Stomach (tissue), 4 donors: ENCODE data around the gene DENND6A.

Experiments used
- POLR2A ChIP-seq, 4 donors: fragments of 450-650 bp; IDR thresholded peaks; one replicate each; pipeline ENCODE4 v1.6.1; 2016; ENCODE audit warnings: antibody characterized with exemption in 4 of 4, control low read depth in 2 of 4, mild to moderate bottlenecking in 1 of 4, moderate library complexity in 1 of 4
- POLR2AphosphoS5 ChIP-seq, 3 donors: sonication (generic); formaldehyde crosslinking; IDR thresholded peaks; one replicate each; pipeline ENCODE4 v1.6.1; 2016; ENCODE audit warnings: antibody characterized with exemption in 3 of 3
- TF ChIP-seq, protein P1 (sequence below), 7 experiments: fragments of 450-650 bp in 4 of 7; fragments of 200-600 bp in 3 of 7; sonication (generic) in 3 of 7; IDR thresholded peaks; one replicate each; pipeline ENCODE4 v1.5.1; 2016 to 2019; ENCODE audit warnings: antibody characterized with exemption in 7 of 7, control low read depth in 2 of 7, mild to moderate bottlenecking in 1 of 7

GRCh38 chr3:57737840-57738239 lies 45.0 kb upstream of the DENND6A start:
- TF ChIP-seq, protein P1, sequence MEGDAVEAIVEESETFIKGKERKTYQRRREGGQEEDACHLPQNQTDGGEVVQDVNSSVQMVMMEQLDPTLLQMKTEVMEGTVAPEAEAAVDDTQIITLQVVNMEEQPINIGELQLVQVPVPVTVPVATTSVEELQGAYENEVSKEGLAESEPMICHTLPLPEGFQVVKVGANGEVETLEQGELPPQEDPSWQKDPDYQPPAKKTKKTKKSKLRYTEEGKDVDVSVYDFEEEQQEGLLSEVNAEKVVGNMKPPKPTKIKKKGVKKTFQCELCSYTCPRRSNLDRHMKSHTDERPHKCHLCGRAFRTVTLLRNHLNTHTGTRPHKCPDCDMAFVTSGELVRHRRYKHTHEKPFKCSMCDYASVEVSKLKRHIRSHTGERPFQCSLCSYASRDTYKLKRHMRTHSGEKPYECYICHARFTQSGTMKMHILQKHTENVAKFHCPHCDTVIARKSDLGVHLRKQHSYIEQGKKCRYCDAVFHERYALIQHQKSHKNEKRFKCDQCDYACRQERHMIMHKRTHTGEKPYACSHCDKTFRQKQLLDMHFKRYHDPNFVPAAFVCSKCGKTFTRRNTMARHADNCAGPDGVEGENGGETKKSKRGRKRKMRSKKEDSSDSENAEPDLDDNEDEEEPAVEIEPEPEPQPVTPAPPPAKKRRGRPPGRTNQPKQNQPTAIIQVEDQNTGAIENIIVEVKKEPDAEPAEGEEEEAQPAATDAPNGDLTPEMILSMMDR (IDR thresholded peaks at IDR 0.05) = no peak
- TF ChIP-seq POLR2A (IDR thresholded peaks at IDR 0.05) (no peak), POLR2AphosphoS5 (IDR thresholded peaks at IDR 0.05) (no peak)
